ENCODE results near the gene PHF21B.

The PHF21B gene

DNA sequence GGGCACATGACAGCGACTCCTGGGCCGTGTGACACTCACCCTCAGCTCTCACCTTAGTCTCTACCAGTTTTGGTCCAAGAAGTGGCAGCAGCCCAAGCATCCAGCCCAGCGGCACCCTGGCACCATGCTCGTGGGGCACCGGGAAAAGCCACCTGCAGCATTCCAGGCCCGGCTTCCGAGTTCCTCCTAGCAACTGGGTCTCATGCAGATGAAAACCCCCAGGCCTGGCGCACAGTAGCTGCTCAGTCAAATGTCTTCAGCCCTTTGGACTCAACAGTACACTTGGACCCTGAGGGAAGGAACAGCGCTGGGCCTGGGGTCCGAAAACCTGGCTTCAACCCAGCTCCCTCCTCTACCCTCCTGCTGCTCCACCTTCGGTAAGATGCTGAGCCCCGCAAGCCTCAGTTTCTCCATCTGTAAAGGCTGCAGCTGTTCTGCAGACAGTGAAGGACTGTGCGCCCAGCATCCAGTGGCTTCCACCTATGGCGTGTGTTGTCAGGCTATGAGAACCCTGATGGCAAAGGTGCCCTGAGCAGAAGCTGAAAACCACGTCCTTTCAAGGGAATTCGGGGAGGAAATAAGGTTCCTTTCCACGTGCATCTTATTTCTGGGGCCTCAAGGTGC is 66.0 kb downstream of the PHF21B start:
- peaks cover 4% of the 10 kb centered on the region for H3K4me1 Mint-ChIP-seq
- H3K9me3 Mint-ChIP-seq = no peaks in the 10 kb centered on the region
- H3K27me3 Mint-ChIP-seq (ENCODE audit: low read depth) = peaks cover 16% of the 10 kb centered on the region
- no peak overlapping the region for H3K27ac Mint-ChIP-seq
- no peak overlapping the region for H3K4me3 Mint-ChIP-seq
- peaks cover 4% of the 10 kb centered on the region for H3K36me3 Mint-ChIP-seq (ENCODE audit: low read depth)
- TF ChIP-seq, protein P1, sequence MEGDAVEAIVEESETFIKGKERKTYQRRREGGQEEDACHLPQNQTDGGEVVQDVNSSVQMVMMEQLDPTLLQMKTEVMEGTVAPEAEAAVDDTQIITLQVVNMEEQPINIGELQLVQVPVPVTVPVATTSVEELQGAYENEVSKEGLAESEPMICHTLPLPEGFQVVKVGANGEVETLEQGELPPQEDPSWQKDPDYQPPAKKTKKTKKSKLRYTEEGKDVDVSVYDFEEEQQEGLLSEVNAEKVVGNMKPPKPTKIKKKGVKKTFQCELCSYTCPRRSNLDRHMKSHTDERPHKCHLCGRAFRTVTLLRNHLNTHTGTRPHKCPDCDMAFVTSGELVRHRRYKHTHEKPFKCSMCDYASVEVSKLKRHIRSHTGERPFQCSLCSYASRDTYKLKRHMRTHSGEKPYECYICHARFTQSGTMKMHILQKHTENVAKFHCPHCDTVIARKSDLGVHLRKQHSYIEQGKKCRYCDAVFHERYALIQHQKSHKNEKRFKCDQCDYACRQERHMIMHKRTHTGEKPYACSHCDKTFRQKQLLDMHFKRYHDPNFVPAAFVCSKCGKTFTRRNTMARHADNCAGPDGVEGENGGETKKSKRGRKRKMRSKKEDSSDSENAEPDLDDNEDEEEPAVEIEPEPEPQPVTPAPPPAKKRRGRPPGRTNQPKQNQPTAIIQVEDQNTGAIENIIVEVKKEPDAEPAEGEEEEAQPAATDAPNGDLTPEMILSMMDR (IDR thresholded peaks at IDR 0.05; ENCODE audit: unreplicated experiment in 3 of 3) = no peak

DNA sequence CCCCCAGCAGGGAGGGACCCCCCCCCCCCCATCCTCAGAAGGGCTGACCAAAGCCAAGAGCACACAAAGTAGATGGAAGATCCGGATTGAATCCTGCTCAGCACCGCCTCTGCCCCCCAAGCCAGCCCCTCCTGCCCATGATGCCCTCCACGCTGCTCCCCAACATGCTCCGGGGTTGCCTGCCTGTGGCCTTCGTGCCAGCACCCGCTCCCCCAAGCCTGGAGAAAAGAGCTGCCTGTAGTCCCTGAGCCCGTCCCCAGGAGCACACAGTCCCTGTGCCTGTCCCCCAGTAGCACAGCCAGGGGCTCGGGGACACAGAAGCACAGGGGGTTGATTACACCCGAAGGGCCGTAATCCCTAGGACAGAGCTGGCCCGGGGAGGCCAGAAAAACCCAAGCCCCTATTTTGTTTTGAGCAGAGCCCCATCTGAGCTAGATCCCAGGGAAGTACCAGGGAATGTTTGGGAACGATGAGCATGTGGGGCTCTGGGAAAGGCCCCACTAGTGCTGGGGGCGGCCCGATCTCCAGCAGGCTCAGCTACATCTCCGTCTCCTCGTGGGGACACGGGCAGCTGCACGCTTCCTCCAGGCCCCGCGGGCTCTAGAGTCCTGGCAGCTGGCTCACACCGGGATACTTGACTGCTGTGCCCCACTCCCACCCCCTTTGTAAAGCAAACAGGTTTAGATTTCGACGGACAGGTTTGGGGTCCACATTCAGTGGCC is 66.7 kb downstream of the PHF21B start:
- Mint-ChIP-seq H3K27me3 (ENCODE audit: low read depth) (peaks cover 16% of the 10 kb centered on the region), H3K4me1 (peaks cover 4% of the 10 kb centered on the region), H3K36me3 (ENCODE audit: low read depth) (peaks cover 4% of the 10 kb centered on the region), H3K9me3 (no peaks in the 10 kb centered on the region), H3K4me3 (no peak overlapping the region), H3K27ac (no peak overlapping the region)
- TF ChIP-seq, protein P1 (IDR thresholded peaks at IDR 0.05; ENCODE audit: unreplicated experiment in 3 of 3) = no peak

DNA sequence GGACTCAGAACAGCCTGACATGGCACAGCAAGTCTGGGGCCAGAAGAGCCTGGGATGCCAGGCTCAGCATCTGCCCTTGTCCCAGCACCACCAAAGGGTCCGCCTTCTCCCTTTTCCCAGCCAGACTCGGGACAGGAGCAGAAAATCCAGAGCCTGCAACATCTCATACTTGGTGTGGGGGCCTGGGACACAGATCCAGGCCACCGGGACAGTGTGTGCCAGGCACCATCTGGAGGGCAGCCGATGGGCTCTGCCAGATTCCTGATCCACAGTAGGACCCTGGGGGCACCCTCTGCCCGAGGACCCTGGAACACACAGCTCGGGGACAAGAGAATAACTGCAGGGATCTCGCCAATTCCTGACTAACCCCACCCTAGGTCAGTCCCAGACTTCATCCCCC is 67.7 kb downstream of the PHF21B start:
- no peaks in the 10 kb centered on the region for H3K9me3 Mint-ChIP-seq
- no peak overlapping the region for H3K4me3 Mint-ChIP-seq
- no peak overlapping the region for H3K27ac Mint-ChIP-seq
- peaks cover 4% of the 10 kb centered on the region for H3K4me1 Mint-ChIP-seq
- H3K27me3 Mint-ChIP-seq (ENCODE audit: low read depth) = peaks cover 16% of the 10 kb centered on the region
- TF ChIP-seq, protein P1 (IDR thresholded peaks at IDR 0.05; ENCODE audit: unreplicated experiment in 3 of 3) = no peak
- H3K36me3 Mint-ChIP-seq (ENCODE audit: low read depth) = peaks cover 4% of the 10 kb centered on the region

DNA sequence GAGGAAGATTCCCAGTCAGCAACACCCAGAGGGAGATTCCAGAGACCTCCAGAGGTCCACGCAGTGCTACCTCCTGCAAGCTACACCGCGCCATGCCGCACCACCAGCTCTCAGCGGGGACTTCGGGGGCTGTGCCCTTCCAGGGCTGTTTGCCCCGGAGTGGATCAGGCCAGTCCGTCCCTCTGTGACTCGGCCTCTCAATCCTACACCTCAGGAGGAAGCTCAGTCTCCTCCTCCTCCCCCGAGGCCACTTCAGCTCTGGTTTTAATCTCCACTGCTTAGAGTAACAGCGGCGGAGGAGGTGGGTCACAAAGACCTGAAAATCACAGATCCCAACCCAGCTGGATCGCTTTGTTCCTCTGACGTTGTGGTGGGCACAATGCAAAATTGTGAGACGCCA is 68.6 kb downstream of the PHF21B start:
- peaks cover 4% of the 10 kb centered on the region for H3K4me1 Mint-ChIP-seq
- peaks cover 4% of the 10 kb centered on the region for H3K36me3 Mint-ChIP-seq (ENCODE audit: low read depth)
- TF ChIP-seq, protein P1 (IDR thresholded peaks at IDR 0.05; ENCODE audit: unreplicated experiment in 3 of 3) = no peak
- H3K9me3 Mint-ChIP-seq = no peaks in the 10 kb centered on the region
- peaks cover 12% of the 10 kb centered on the region for H3K27me3 Mint-ChIP-seq (ENCODE audit: low read depth)
- H3K4me3 Mint-ChIP-seq = no peak overlapping the region
- no peak overlapping the region for H3K27ac Mint-ChIP-seq

DNA sequence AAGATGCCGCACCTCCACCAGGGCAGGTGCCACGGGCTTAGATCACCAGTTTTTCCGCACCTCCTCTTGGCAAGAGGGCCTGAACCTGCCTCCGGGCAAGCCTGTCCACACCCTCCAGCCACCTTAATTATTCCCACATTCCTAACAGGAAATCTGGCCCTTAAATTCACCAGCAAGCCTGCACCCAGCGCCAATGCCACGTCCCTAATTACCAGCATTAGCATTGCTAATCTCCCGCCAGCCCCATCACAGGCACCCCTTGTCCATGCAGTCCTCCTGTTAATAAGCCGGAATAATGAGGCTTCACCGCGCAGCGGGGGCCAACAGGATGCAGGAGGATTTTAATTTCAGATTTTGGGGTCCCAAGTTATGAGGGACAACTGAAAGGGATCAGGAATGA is 69.7 kb downstream of the PHF21B start:
- H3K27me3 Mint-ChIP-seq (ENCODE audit: low read depth) = peaks cover 11% of the 10 kb centered on the region
- H3K9me3 Mint-ChIP-seq = no peaks in the 10 kb centered on the region
- H3K36me3 Mint-ChIP-seq (ENCODE audit: low read depth) = peaks cover 4% of the 10 kb centered on the region
- TF ChIP-seq, protein P1 (IDR thresholded peaks at IDR 0.05; ENCODE audit: unreplicated experiment in 3 of 3) = no peak
- no peak overlapping the region for H3K4me3 Mint-ChIP-seq
- no peak overlapping the region for H3K27ac Mint-ChIP-seq
- peaks cover 4% of the 10 kb centered on the region for H3K4me1 Mint-ChIP-seq

GRCh38 chr22:44939451-44939850 is 70.4 kb downstream of the PHF21B start:
- Mint-ChIP-seq H3K36me3 (ENCODE audit: low read depth) (no peaks in the 10 kb centered on the region), H3K27me3 (ENCODE audit: low read depth) (peaks cover 11% of the 10 kb centered on the region), H3K27ac (no peak overlapping the region), H3K4me1 (no peaks in the 10 kb centered on the region), H3K9me3 (no peaks in the 10 kb centered on the region), H3K4me3 (no peak overlapping the region)
- TF ChIP-seq, protein P1 (IDR thresholded peaks at IDR 0.05; ENCODE audit: unreplicated experiment in 3 of 3) = no peak
